ENCODE results near the gene NDUFA11. TPM values are rescaled to one million over a fixed set of nuclear protein-coding genes. Genes with fewer than 3 reads are reported as not detected.

NDUFA11 gene
- polyA plus RNA-seq, 3 donors = 188 to 552 (median 396) TPM

DNA sequence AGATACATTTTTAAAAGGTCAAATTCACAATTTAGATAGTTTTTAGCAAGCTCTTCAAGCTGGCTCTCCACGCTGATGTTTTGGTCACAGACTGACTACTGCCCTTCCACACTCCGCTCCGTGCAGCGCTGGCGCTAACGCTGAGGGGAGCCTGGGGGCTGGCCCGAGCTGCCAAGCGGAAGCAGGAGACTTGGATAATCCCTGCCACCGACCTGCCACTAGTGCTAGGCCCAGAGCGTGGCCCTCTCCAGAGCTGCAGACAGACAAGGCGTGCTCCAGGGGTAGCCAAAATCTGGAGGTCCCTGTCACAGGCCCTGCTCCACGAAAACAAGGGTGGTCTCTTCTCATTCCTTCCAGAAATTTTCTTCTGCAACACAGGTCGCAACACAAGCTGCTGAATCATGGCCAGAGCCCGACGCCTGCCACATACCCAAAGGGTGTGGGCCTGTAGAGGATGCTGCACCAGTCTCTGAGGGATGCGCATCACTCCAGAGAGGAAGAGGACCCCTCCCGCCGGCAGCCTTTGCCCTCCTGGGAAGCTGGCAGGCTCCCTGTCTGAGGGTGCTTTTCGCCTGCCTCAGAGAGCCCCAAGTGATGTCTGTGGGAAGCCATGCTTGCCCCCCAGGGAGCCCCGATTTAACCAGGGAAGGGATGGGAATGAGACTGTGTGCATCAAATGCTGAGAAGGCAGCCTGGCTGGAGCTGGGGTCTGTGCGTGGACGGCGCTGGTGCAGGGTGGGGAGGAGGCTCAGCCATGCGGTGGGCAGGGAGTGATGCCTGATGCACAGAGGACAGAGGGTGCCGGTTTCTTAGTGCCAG, 32.1 kb upstream of the NDUFA11 start:
- Histone ChIP-seq H3K9ac (ENCODE audit: insufficient read depth, low read length, poor library complexity, severe bottlenecking) (no peak overlapping the region), H3K9me3 (replicated peaks in 1 of 2; ENCODE audit: control insufficient read depth in 1 of 2, insufficient read depth in 1 of 2, low read length in 2 of 2) (no peaks in the 10 kb centered on the region), H2AFZ (ENCODE audit: insufficient read depth, low read depth, low read length, poor library complexity, severe bottlenecking) (no peak overlapping the region), H4K20me1 (ENCODE audit: insufficient read depth, low read length) (peaks cover 46% of the 10 kb centered on the region), H3K36me3 (replicated peaks in 1 of 2; ENCODE audit: control insufficient read depth in 1 of 2, insufficient read depth in 2 of 2, low read length in 2 of 2) (peaks cover 79 to 97% of the 10 kb centered on the region in 2 donors), H3K4me2 (replicated peaks; ENCODE audit: extremely low read depth, low read length, poor library complexity, severe bottlenecking) (no peak overlapping the region), H3K4me1 (ENCODE audit: control insufficient read depth in 1 of 2, insufficient read depth in 2 of 2, low read length in 2 of 2) (no peaks in the 10 kb centered on the region), H3K27ac (ENCODE audit: low read depth in 1 of 2, low read length in 2 of 2) (no peak overlapping the region), H3K4me3 (replicated peaks in 1 of 3; ENCODE audit: low read depth in 2 of 3, low read length in 3 of 3) (no peak overlapping the region), H3K27me3 (ENCODE audit: control insufficient read depth in 2 of 2, insufficient read depth in 2 of 2, low read length in 2 of 2) (no peaks in the 10 kb centered on the region), H3K79me2 (ENCODE audit: insufficient read depth, low read length) (no peaks in the 10 kb centered on the region)
- Mint-ChIP-seq H3K27me3 (ENCODE audit: low read depth in 3 of 3) (peaks cover 0 to 2% (median 0%) of the 10 kb centered on the region in 3 donors), H3K4me1 (no peaks in the 10 kb centered on the region), H3K4me3 (no peak overlapping the region), H3K9me3 (no peaks in the 10 kb centered on the region), H3K27ac (peak overlapping the region in 3 of 7 donors; percentile 25 to 65 (median 56)), H3K36me3 (peaks cover 72 to 95% of the 10 kb centered on the region in 2 donors)
- DNase-seq = no peak
- intact Hi-C loops (cut with micrococcal nuclease) = no loop called here
- TF ChIP-seq CTCF (IDR thresholded peaks at IDR 0.05) = no peak
- WGBS (ENCODE audit: insufficient coverage) = 96% methylated on average over 25 of the region's 25 CpGs

GRCh38 chr19:5934774-5935472, 31.3 kb upstream of the NDUFA11 start:
- Histone ChIP-seq H3K9me3 (replicated peaks in 1 of 2; ENCODE audit: control insufficient read depth in 1 of 2, insufficient read depth in 1 of 2, low read length in 2 of 2) (no peaks in the 10 kb centered on the region), H3K4me3 (replicated peaks in 1 of 3; ENCODE audit: low read depth in 2 of 3, low read length in 3 of 3) (no peak overlapping the region), H3K9ac (ENCODE audit: insufficient read depth, low read length, poor library complexity, severe bottlenecking) (no peak overlapping the region), H3K27me3 (ENCODE audit: control insufficient read depth in 2 of 2, insufficient read depth in 2 of 2, low read length in 2 of 2) (no peaks in the 10 kb centered on the region), H4K20me1 (ENCODE audit: insufficient read depth, low read length) (peaks cover 41% of the 10 kb centered on the region), H2AFZ (ENCODE audit: insufficient read depth, low read depth, low read length, poor library complexity, severe bottlenecking) (no peak overlapping the region), H3K27ac (ENCODE audit: low read depth in 1 of 2, low read length in 2 of 2) (peak overlapping the region in 1 of 2 donors; percentile 36), H3K36me3 (replicated peaks in 1 of 2; ENCODE audit: control insufficient read depth in 1 of 2, insufficient read depth in 2 of 2, low read length in 2 of 2) (peaks cover 79 to 97% of the 10 kb centered on the region in 2 donors), H3K79me2 (ENCODE audit: insufficient read depth, low read length) (no peaks in the 10 kb centered on the region), H3K4me1 (ENCODE audit: control insufficient read depth in 1 of 2, insufficient read depth in 2 of 2, low read length in 2 of 2) (no peaks in the 10 kb centered on the region), H3K4me2 (replicated peaks; ENCODE audit: extremely low read depth, low read length, poor library complexity, severe bottlenecking) (no peak overlapping the region)
- Mint-ChIP-seq H3K27me3 (ENCODE audit: low read depth in 3 of 3) (peaks cover 0 to 2% (median 0%) of the 10 kb centered on the region in 3 donors), H3K27ac (peak overlapping the region in 4 of 7 donors; percentile 35 to 63 (median 44)), H3K4me1 (no peaks in the 10 kb centered on the region), H3K36me3 (peaks cover 72 to 95% of the 10 kb centered on the region in 2 donors), H3K4me3 (no peak overlapping the region), H3K9me3 (no peaks in the 10 kb centered on the region)
- 93% methylated on average over 4 of the region's 16 CpGs for WGBS (ENCODE audit: insufficient coverage)
- no peak for DNase-seq
- no peak for TF ChIP-seq CTCF (IDR thresholded peaks at IDR 0.05)
- intact Hi-C loops (cut with micrococcal nuclease) = no loop called here
